A549 (cell line): ENCODE results near the gene ZP2.

Experiments used
- BHLHE40 ChIP-seq: IDR thresholded peaks from 2 replicates; pipeline ENCODE4 v1.6.1; 2012; ENCODE audit warnings: low read depth, low read length, inconsistent platforms
- FOXS1 ChIP-seq: fragments of 250-450 bp; sonication (Bioruptor Pico); IDR thresholded peaks from 2 replicates; pipeline ENCODE4 v1.5.0; 2020; ENCODE audit warnings: mild to moderate bottlenecking, moderate library complexity
- HOXA7 ChIP-seq: fragments of 250-450 bp; sonication (Bioruptor Pico); IDR thresholded peaks from 2 replicates; pipeline ENCODE4 v1.5.0; 2020; ENCODE audit warnings: mild to moderate bottlenecking, moderate library complexity
- JUNB ChIP-seq: fragments of >200 bp; sonication (Bioruptor Twin); formaldehyde crosslinking; IDR thresholded peaks from 2 replicates; pipeline ENCODE4 v1.6.1; 2016
- NPAS2 ChIP-seq: fragments of 250-450 bp; sonication (Bioruptor Pico); IDR thresholded peaks from 2 replicates; pipeline ENCODE4 v1.8.0; 2022; ENCODE audit warnings: mild to moderate bottlenecking, moderate library complexity, borderline replicate concordance
- TF ChIP-seq, protein P1 (sequence below): fragments of >200 bp; sonication (Bioruptor Twin); formaldehyde crosslinking; IDR thresholded peaks from 3 replicates; pipeline ENCODE4 v1.5.1; 2016

DNA sequence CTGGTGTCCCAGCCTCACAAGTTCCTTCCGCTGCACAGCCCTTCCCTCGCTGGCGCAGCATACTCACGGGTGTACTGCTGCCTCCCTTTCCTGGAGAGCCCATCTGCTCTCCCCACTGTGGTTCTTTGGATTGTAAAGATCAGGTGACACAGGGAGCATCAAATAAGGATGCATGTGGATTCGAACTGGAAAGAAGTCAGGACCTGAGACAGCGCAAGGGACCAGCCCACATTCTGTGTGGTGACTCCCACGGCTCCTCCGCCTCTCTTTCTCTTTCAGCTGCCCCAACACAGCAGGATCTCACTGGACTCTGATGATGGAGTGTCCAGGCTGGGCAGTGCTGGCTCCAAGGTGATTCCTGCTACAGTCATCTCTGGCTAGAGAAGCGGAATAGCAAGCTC lies 44.8 kb downstream of the ZP2 start:
- TF ChIP-seq, protein P1, sequence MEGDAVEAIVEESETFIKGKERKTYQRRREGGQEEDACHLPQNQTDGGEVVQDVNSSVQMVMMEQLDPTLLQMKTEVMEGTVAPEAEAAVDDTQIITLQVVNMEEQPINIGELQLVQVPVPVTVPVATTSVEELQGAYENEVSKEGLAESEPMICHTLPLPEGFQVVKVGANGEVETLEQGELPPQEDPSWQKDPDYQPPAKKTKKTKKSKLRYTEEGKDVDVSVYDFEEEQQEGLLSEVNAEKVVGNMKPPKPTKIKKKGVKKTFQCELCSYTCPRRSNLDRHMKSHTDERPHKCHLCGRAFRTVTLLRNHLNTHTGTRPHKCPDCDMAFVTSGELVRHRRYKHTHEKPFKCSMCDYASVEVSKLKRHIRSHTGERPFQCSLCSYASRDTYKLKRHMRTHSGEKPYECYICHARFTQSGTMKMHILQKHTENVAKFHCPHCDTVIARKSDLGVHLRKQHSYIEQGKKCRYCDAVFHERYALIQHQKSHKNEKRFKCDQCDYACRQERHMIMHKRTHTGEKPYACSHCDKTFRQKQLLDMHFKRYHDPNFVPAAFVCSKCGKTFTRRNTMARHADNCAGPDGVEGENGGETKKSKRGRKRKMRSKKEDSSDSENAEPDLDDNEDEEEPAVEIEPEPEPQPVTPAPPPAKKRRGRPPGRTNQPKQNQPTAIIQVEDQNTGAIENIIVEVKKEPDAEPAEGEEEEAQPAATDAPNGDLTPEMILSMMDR, result no peak
- TF ChIP-seq FOXS1 (CRISPR knock-in tag) (no peak), NPAS2 (CRISPR knock-in tag) (no peak), HOXA7 (CRISPR knock-in tag) (no peak), BHLHE40 (no peak), JUNB (no peak)
